HepG2 (cell line): ENCODE measurements around the gene POFUT2.

Experiments
- ATF4 ChIP-seq, 2 experiments: fragments of 450-650 bp in 1 of 2; sonication (generic) in 1 of 2; formaldehyde crosslinking; IDR thresholded peaks; 2 replicates each; pipeline versions ENCODE4 v1.5.0 to v1.8.0; 2020 to 2022; ENCODE audit warnings: mild to moderate bottlenecking in 1 of 2, missing genetic modification reagents in 1 of 2
- FOSL1 ChIP-seq: sonication (generic); formaldehyde crosslinking; IDR thresholded peaks from 2 replicates; pipeline ENCODE4 v1.9.0; 2021; ENCODE audit warnings: missing genetic modification reagents, borderline replicate concordance
- HES4 ChIP-seq: sonication (generic); formaldehyde crosslinking; IDR thresholded peaks from 2 replicates; pipeline ENCODE4 v1.9.0; 2021; ENCODE audit warnings: mild to moderate bottlenecking, missing genetic modification reagents, borderline replicate concordance
- MED1 ChIP-seq: sonication (generic); formaldehyde crosslinking; IDR thresholded peaks from 2 replicates; pipeline ENCODE4 v1.4.0; 2020; ENCODE audit warnings: missing genetic modification reagents
- MZF1 ChIP-seq: sonication (generic); formaldehyde crosslinking; IDR thresholded peaks from 2 replicates; pipeline ENCODE4 v1.8.1; 2023; ENCODE audit warnings: mild to moderate bottlenecking, missing genetic modification reagents, borderline replicate concordance
- ZNF431 ChIP-seq: sonication (generic); formaldehyde crosslinking; IDR thresholded peaks from 2 replicates; pipeline ENCODE4 v1.9.0; 2022; ENCODE audit warnings: missing genetic modification reagents, low read depth, mild to moderate bottlenecking, borderline replicate concordance
- ZNF737 ChIP-seq: sonication (generic); formaldehyde crosslinking; IDR thresholded peaks from 2 replicates; pipeline ENCODE4 v1.5.0; 2020; ENCODE audit warnings: missing genetic modification reagents, mild to moderate bottlenecking, borderline replicate concordance

GRCh38 chr21:45279446-45280177, 8.1 kb downstream of the POFUT2 start:
- TF ChIP-seq ZNF431 (CRISPR knock-in tag) (no peak), MED1 (CRISPR knock-in tag) (no peak), MZF1 (no peak), FOSL1 (CRISPR knock-in tag) (no peak), ZNF737 (no peak), ATF4 (CRISPR knock-in tag; IDR thresholded peaks at IDR 0.05) (no peak), HES4 (CRISPR knock-in tag) (no peak)
